Measurements from ENCODE around the gene GCC2.
A peak's percentile ranks its signal among the peaks of the same experiment; 100 is the strongest.

Gene GCC2

GRCh38 chr2:108444941-108445840, 3.8 kb upstream of the GCC2 start:
- H3K9ac ChIP-seq (ENCODE audit: low read depth, low read length, poor library complexity, severe bottlenecking), result peak overlapping the region; percentile 49
- TF ChIP-seq, protein P1, sequence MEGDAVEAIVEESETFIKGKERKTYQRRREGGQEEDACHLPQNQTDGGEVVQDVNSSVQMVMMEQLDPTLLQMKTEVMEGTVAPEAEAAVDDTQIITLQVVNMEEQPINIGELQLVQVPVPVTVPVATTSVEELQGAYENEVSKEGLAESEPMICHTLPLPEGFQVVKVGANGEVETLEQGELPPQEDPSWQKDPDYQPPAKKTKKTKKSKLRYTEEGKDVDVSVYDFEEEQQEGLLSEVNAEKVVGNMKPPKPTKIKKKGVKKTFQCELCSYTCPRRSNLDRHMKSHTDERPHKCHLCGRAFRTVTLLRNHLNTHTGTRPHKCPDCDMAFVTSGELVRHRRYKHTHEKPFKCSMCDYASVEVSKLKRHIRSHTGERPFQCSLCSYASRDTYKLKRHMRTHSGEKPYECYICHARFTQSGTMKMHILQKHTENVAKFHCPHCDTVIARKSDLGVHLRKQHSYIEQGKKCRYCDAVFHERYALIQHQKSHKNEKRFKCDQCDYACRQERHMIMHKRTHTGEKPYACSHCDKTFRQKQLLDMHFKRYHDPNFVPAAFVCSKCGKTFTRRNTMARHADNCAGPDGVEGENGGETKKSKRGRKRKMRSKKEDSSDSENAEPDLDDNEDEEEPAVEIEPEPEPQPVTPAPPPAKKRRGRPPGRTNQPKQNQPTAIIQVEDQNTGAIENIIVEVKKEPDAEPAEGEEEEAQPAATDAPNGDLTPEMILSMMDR (conservative IDR thresholded peaks at IDR 0.05; ENCODE audit: low read length), result no peak
- no peak for TF ChIP-seq EZH2phosphoT487 (IDR thresholded peaks at IDR 0.05; ENCODE audit: borderline replicate concordance)
- no peaks in the 10 kb centered on the region for H3K36me3 ChIP-seq (ENCODE audit: insufficient read depth, low read length)
- H4K20me1 ChIP-seq (ENCODE audit: insufficient read depth, low read length, poor library complexity, severe bottlenecking), result peaks cover 4% of the 10 kb centered on the region
- no peak overlapping the region for H2AFZ ChIP-seq (ENCODE audit: low read length)
- H3K27me3 ChIP-seq (ENCODE audit: insufficient read depth, low read length, poor library complexity, severe bottlenecking), result no peaks in the 10 kb centered on the region
- no peaks in the 10 kb centered on the region for H3K9me2 ChIP-seq (replicated peaks; ENCODE audit: low read depth, low read length)
- no peaks in the 10 kb centered on the region for H3F3A ChIP-seq (ENCODE audit: low read depth)
- peaks cover 11% of the 10 kb centered on the region for H3K79me2 ChIP-seq (ENCODE audit: insufficient read depth, low read length)
- H3K4me3 ChIP-seq (ENCODE audit: low read length, poor library complexity, severe bottlenecking), result no peak overlapping the region
- peaks cover 10% of the 10 kb centered on the region; the same call in 1 of the 2 replicates for H3K9me3 ChIP-seq (ENCODE audit: insufficient read depth, low read depth, low read length)
- peaks cover 21% of the 10 kb centered on the region for H3K4me1 ChIP-seq (ENCODE audit: insufficient read depth, low read length, poor library complexity, severe bottlenecking)
- peak overlapping the region; percentile 33 for H3K4me2 ChIP-seq (ENCODE audit: low read depth, low read length, poor library complexity, severe bottlenecking)

GRCh38 chr2:108446703-108447102, 2.3 kb upstream of the GCC2 start:
- Histone ChIP-seq H3K9me2 (replicated peaks; ENCODE audit: low read depth, low read length) (no peaks in the 10 kb centered on the region), H3K79me2 (ENCODE audit: insufficient read depth, low read length) (peaks cover 26% of the 10 kb centered on the region), H3K36me3 (ENCODE audit: insufficient read depth, low read length) (no peaks in the 10 kb centered on the region), H3K27me3 (ENCODE audit: insufficient read depth, low read length, poor library complexity, severe bottlenecking) (no peaks in the 10 kb centered on the region), H2AFZ (ENCODE audit: low read length) (no peak overlapping the region), H3K9ac (ENCODE audit: low read depth, low read length, poor library complexity, severe bottlenecking) (no peak overlapping the region), H3K4me3 (ENCODE audit: low read length, poor library complexity, severe bottlenecking) (no peak overlapping the region), H4K20me1 (ENCODE audit: insufficient read depth, low read length, poor library complexity, severe bottlenecking) (peaks cover 9% of the 10 kb centered on the region), H3K4me1 (ENCODE audit: insufficient read depth, low read length, poor library complexity, severe bottlenecking) (peaks cover 35% of the 10 kb centered on the region), H3K9me3 (ENCODE audit: insufficient read depth, low read depth, low read length) (peaks cover 10% of the 10 kb centered on the region; the same call in 1 of the 2 replicates), H3K4me2 (ENCODE audit: low read depth, low read length, poor library complexity, severe bottlenecking) (no peak overlapping the region), H3F3A (ENCODE audit: low read depth) (no peaks in the 10 kb centered on the region)
- no peak for TF ChIP-seq EZH2phosphoT487 (IDR thresholded peaks at IDR 0.05; ENCODE audit: borderline replicate concordance)
- TF ChIP-seq, protein P1 (conservative IDR thresholded peaks at IDR 0.05; ENCODE audit: low read length), result no peak

DNA sequence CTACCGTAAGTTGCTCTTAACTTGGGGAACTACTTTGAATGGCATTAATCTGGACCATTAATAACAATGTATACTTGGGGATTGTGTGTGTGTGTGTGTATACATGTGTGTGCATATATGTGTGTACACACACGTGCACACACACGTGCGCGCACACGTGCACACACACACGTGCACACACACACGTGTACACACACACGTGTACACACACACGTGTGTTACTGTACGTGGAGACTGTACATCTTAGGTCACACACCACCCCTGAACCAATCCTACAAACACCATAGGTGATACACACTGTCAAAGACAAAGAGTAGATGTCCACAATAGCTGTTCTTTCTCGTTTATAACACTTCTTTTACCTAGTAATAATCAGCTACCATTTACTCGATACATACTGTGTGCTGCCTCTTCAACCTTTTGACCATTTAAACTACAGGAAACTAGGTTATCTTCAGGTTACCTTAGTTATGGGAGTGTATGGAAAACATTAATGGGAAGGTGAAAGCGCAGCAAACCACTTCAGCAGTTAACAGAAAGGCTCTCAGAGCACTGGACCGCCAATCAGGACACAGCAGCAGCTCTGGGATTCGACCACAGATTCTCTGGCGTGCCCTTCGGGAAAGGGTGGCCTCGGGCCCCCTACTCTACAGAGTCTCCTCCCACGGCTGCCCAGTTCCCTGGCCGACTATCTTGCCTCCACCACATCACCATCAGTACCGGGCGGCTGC, 894 bp upstream of the GCC2 start:
- peak overlapping the region; percentile 96 for H3K4me2 ChIP-seq (ENCODE audit: low read depth, low read length, poor library complexity, severe bottlenecking)
- H2AFZ ChIP-seq (ENCODE audit: low read length), result peak overlapping the region; percentile 82
- H3K9ac ChIP-seq (ENCODE audit: low read depth, low read length, poor library complexity, severe bottlenecking), result peak overlapping the region; percentile 83
- H3K4me3 ChIP-seq (ENCODE audit: low read length, poor library complexity, severe bottlenecking), result peak overlapping the region; percentile 90
- H3F3A ChIP-seq (ENCODE audit: low read depth), result no peaks in the 10 kb centered on the region
- H3K79me2 ChIP-seq (ENCODE audit: insufficient read depth, low read length), result peaks cover 32% of the 10 kb centered on the region
- H3K9me2 ChIP-seq (replicated peaks; ENCODE audit: low read depth, low read length), result no peaks in the 10 kb centered on the region
- no peak for TF ChIP-seq EZH2phosphoT487 (IDR thresholded peaks at IDR 0.05; ENCODE audit: borderline replicate concordance)
- TF ChIP-seq, protein P1 (conservative IDR thresholded peaks at IDR 0.05; ENCODE audit: low read length), result no peak
- H3K4me1 ChIP-seq (ENCODE audit: insufficient read depth, low read length, poor library complexity, severe bottlenecking), result peaks cover 44% of the 10 kb centered on the region
- H3K9me3 ChIP-seq (ENCODE audit: insufficient read depth, low read depth, low read length), result peaks cover 10% of the 10 kb centered on the region; the same call in 1 of the 2 replicates
- H4K20me1 ChIP-seq (ENCODE audit: insufficient read depth, low read length, poor library complexity, severe bottlenecking), result peaks cover 9% of the 10 kb centered on the region
- H3K27me3 ChIP-seq (ENCODE audit: insufficient read depth, low read length, poor library complexity, severe bottlenecking), result no peaks in the 10 kb centered on the region
- H3K36me3 ChIP-seq (ENCODE audit: insufficient read depth, low read length), result peaks cover 4% of the 10 kb centered on the region; the same call in 1 of the 2 replicates

Measured in Loucy (cell line).